Smooth muscle cell of the pulmonary artery (primary cell): ENCODE measurements around the gene FAM210B. TPM values are rescaled to one million over a fixed set of nuclear protein-coding genes. Genes with fewer than 3 reads are reported as not detected.

Experiments
- total RNA-seq: library from RNA; depleted of rRNA; stranded (reverse); fragments of >200 nt; gene quantifications from 2 replicates; pipeline ENCODE4 v1.2.3, GENCODE V29; 2014

FAM210B gene
- 48.2 and 51.5 TPM in 2 replicates for total RNA-seq

GRCh38 chr20:56358600-56359211 lies at the start of gene FAM210B:
Gene FAM210B (plus strand): TSS chr20:56358974. CDS start chr20:56359006, 32 bp downstream.

GRCh38 chr20:56392132-56392880 lies 33.5 kb downstream of the FAM210B start, which contains the start of the genes AURKA and CSTF1:
Gene AURKA (minus strand): TSS chr20:56392215. CDS start chr20:56388197, 4,018 bp downstream.
Gene CSTF1 (plus strand): TSS chr20:56392645. CDS start chr20:56395553, 2,908 bp downstream.

GRCh38 chr20:56411759-56412472 lies 53.1 kb downstream of the FAM210B start, which contains the start of gene CASS4:
Gene CASS4 (plus strand): TSS chr20:56412260. CDS start chr20:56412459, 199 bp downstream.

Other genes with a start within 250 kb of the FAM210B start
- gene MC3R, start 110.2 kb upstream of the FAM210B start, total RNA-seq: not detected in 2 replicates
- 6.0 and 14.5 TPM in 2 replicates for gene AURKA, start 33.2 kb downstream of the FAM210B start, total RNA-seq
- 24.8 and 28.9 TPM in 2 replicates for gene CSTF1, start 33.7 kb downstream of the FAM210B start, total RNA-seq
- gene CASS4, start 53.3 kb downstream of the FAM210B start, total RNA-seq: 0.23 and 0.26 TPM in 2 replicates
- 71.4 and 74.5 TPM in 2 replicates for gene RTF2, start 109.7 kb downstream of the FAM210B start, total RNA-seq
- gene FAM209A, start 165.8 kb downstream of the FAM210B start, total RNA-seq: not detected in 2 replicates
- not detected in 2 replicates for gene FAM209B, start 174.3 kb downstream of the FAM210B start, total RNA-seq